NT2/D1 (cell line): Measurements from ENCODE around the gene SH3PXD2A.

ENCODE experiments used
- SUZ12 ChIP-seq: IDR thresholded peaks from 2 replicates; pipeline ENCODE4 v1.6.1; 2011; ENCODE audit not compliant: insufficient read length, insufficient read depth; ENCODE audit errors: extremely low read depth
- YY1 ChIP-seq: IDR thresholded peaks from 2 replicates; pipeline ENCODE4 v1.6.1; 2011; ENCODE audit not compliant: insufficient read length, insufficient read depth
- ZNF274 ChIP-seq: IDR thresholded peaks from 2 replicates; pipeline ENCODE4 v1.6.1; 2011; ENCODE audit warnings: mild to moderate bottlenecking, low read depth, low read length

DNA sequence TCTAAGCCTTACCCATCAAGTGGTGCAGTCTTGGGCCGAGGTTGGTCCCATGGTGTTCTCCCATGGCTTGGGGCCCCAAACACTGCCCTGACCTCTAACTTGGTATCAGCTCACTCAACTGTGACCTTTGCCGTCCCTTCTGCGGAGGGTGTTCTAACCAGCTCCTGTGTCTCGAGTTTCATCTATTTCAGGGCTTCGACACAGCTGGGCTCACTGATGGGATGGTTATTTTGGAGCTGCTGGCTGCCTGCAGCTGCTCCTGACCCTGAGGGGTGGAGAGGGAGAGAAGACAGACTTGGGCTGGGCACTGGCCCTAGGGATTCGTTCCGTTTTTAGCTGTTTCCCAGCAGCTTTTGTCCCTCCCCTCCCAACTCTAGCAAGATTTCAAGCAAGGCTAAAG is 274.9 kb downstream of the SH3PXD2A start:
- TF ChIP-seq SUZ12, result no peak
- no peak for TF ChIP-seq ZNF274
- no peak for TF ChIP-seq YY1
